Stimulated activated memory B cell treated with anti-CD40 and anti-IgM and Interleukin-4, amounts not matched to agents 10 μg/mL and 1 μg/mL and 100 μg/mL, for 72 hours (primary cell): ENCODE data around the gene ENGASE.

Experiments
- ATAC-seq: fragments of 150-1000 bp; cut with Tn5 transposase; 2 replicates; pipeline ENCODE4 v1.10.0; 2021
- H3K27ac Mint-ChIP-seq: one replicate; pipeline ENCODE4 v1.8.0; 2022; ENCODE audit warnings: mild to moderate bottlenecking, mixed read lengths
- H3K27me3 Mint-ChIP-seq: one replicate; pipeline ENCODE4 v1.8.0; 2022; ENCODE audit warnings: mixed read lengths
- H3K36me3 Mint-ChIP-seq: one replicate; pipeline ENCODE4 v1.8.0; 2022; ENCODE audit warnings: mixed read lengths
- H3K4me1 Mint-ChIP-seq: one replicate; pipeline ENCODE4 v1.8.0; 2022; ENCODE audit warnings: mixed read lengths
- H3K4me3 Mint-ChIP-seq: one replicate; pipeline ENCODE4 v1.8.0; 2022; ENCODE audit warnings: mild to moderate bottlenecking, moderate library complexity, mixed read lengths
- H3K9me3 Mint-ChIP-seq: one replicate; pipeline ENCODE4 v1.8.0; 2022; ENCODE audit warnings: mixed read lengths

The ENGASE gene

GRCh38 chr17:79078476-79079190 is 4.0 kb downstream of the ENGASE start:
- Mint-ChIP-seq H3K27me3 (no peaks in the 10 kb centered on the region), H3K4me1 (peaks cover 28% of the 10 kb centered on the region), H3K36me3 (peaks cover 40% of the 10 kb centered on the region), H3K9me3 (no peaks in the 10 kb centered on the region), H3K4me3 (no peak overlapping the region), H3K27ac (no peak overlapping the region)
- ATAC-seq, result no peak

- Mint-ChIP-seq H3K36me3 (peaks cover 44% of the 10 kb centered on the region), H3K27ac (no peak overlapping the region), H3K9me3 (no peaks in the 10 kb centered on the region), H3K4me3 (no peak overlapping the region), H3K4me1 (peaks cover 23% of the 10 kb centered on the region), H3K27me3 (no peaks in the 10 kb centered on the region)
- no peak for ATAC-seq
Observed at GRCh38 chr17:79079421-79080200, 5.0 kb downstream of the ENGASE start.

DNA sequence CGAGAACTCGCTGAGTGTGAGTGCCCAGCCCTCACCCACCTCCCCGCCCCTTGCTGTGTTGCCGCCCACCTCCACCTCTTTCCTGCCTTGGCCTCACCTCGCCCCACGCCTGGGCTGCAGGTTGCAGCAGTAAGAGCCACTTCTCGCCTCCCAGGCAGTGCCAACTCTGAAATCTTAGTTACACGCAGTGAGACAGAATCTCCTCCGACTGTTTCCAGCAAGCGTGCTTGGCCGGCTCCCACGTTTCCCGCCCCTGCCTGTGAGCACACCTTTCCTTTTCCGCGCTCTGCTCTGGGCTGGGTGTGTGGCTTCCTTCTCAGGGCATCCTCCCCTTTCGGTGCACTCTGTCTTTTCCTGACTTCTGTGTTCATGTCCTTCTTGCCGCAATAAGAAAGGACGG is 5.7 kb downstream of the ENGASE start:
- H3K4me3 Mint-ChIP-seq, result no peak overlapping the region
- ATAC-seq, result no peak
- H3K9me3 Mint-ChIP-seq, result no peaks in the 10 kb centered on the region
- peaks cover 19% of the 10 kb centered on the region for H3K4me1 Mint-ChIP-seq
- H3K27me3 Mint-ChIP-seq, result no peaks in the 10 kb centered on the region
- H3K27ac Mint-ChIP-seq, result no peak overlapping the region
- peaks cover 44% of the 10 kb centered on the region for H3K36me3 Mint-ChIP-seq

GRCh38 chr17:79080761-79081290 is 6.2 kb downstream of the ENGASE start:
- Mint-ChIP-seq H3K27ac (no peak overlapping the region), H3K9me3 (no peaks in the 10 kb centered on the region), H3K4me3 (no peak overlapping the region), H3K27me3 (no peaks in the 10 kb centered on the region), H3K4me1 (peaks cover 14% of the 10 kb centered on the region), H3K36me3 (peaks cover 47% of the 10 kb centered on the region)
- no peak for ATAC-seq

DNA sequence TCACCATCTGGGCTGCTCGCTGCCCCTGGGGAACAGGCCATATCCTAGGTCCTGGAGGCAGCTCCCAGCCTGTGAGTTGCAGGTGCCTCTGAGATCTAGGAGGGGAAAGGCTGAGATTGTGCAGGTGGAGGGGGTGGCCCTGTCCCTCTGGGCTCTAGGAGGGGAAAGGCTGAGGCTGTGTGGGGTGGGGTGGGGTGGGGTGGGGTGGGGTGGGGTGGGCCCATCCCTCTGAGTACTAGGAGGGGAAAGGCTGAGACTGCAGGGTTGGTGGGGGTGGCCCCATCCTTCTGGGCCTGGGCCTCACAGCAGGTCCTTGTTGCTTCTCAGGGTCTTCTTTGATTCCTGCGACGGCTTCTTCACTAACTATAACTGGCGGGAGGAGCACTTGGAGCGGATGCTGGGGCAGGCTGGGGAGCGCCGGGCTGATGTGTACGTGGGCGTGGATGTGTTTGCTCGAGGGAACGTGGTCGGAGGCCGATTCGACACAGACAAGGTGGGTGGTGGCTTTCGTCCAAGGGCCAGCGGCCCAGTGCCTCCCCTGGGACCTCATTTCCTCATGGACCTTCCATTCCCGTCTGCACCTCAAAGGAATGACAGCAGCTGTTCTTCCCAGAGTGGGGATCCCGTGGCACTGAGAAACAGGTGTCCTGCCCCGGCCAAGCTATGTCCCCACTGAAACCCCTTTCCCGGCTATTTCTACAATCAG is 7.1 kb downstream of the ENGASE start:
- no peak for ATAC-seq

DNA sequence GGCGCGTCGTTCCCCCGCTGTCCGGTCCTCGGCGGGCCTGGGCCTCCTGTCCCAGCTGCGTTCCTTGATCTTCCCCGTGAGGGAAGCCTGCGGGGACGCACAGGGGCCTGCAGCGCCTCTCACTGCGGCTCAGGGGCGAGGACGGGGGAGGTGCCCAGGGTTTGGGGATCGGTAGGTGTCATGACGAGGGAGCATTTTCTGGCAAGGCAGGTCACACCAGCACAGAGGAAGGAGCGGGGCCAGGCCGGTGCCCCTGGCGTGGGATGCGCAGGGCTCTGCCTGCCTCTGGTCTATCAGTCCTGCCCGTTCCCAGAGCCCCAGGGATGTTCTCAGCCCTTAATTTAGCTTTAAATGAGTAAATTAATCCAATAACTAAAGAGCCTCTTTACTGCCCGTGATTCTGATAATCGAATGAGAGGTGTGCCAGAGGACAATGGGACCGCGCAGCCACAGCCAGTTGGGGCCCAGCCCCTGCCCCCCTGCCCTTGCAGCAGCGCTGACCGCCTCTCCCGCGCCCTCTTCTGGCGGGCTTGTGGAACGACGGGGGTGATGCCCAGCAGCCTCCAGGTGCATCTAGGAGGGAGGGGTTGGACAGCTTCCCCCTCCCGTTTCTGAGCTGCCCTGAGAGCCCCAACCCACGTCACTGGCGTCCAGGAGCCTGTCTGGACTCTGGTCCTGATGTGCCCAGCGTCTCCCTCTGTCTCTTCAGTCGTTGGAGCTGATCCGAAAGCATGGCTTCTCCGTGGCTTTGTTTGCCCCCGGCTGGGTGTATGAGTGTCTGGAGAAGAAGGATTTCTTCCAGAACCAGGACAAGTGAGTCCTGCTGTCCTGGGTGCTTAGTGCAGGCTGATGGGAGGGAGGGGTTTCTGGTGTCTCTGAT is 7.9 kb downstream of the ENGASE start:
- Mint-ChIP-seq H3K9me3 (no peaks in the 10 kb centered on the region), H3K4me3 (no peak overlapping the region), H3K4me1 (peaks cover 9% of the 10 kb centered on the region), H3K27ac (no peak overlapping the region), H3K36me3 (peaks cover 55% of the 10 kb centered on the region), H3K27me3 (no peaks in the 10 kb centered on the region)
- no peak for ATAC-seq

More for the DNA sequence above, 7.1 kb downstream of the ENGASE start:
- Mint-ChIP-seq H3K4me3 (no peak overlapping the region), H3K9me3 (no peaks in the 10 kb centered on the region), H3K27ac (no peak overlapping the region), H3K36me3 (peaks cover 55% of the 10 kb centered on the region), H3K4me1 (peaks cover 9% of the 10 kb centered on the region), H3K27me3 (no peaks in the 10 kb centered on the region)

DNA sequence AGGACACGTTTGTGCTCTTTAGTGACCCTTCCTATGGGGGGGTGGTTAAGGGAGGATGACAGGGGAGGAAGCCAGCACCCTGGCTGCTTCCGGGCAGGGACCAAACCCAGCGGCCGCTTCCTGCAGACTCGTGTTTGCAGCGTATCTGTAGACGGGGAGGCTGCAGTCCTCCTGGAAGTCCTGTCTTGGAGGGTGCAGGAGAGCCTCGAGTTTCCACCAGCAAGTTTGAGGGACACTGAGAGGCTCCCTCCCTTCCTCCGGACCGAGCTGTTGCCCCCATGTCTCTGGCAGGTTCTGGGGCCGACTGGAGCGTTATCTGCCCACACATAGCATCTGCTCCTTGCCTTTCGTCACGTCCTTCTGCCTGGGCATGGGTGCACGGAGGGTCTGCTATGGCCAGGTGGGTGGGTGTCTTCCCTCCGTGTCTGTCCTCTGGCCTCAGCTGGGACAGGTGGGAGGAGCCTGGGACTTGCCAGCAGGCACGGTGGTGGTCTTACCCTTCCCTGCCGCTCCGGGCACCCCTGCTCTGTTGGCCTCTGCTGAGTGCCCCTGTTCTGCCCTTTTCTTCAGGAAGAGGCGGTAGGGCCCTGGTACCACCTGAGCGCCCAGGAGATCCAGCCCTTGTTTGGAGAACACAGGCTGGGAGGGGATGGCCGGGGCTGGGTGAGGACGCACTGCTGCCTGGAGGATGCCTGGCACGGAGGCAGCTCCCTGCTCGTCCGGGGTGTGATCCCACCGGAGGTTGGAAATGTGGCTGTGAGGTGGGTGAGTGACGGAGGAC is 8.8 kb downstream of the ENGASE start:
- peaks cover 9% of the 10 kb centered on the region for H3K4me1 Mint-ChIP-seq
- no peak for ATAC-seq
- no peak overlapping the region for H3K27ac Mint-ChIP-seq
- H3K9me3 Mint-ChIP-seq, result no peaks in the 10 kb centered on the region
- H3K27me3 Mint-ChIP-seq, result no peaks in the 10 kb centered on the region
- no peak overlapping the region for H3K4me3 Mint-ChIP-seq
- peaks cover 53% of the 10 kb centered on the region for H3K36me3 Mint-ChIP-seq

- Mint-ChIP-seq H3K4me1 (peaks cover 9% of the 10 kb centered on the region), H3K27ac (no peak overlapping the region), H3K27me3 (no peaks in the 10 kb centered on the region), H3K4me3 (no peak overlapping the region), H3K9me3 (no peaks in the 10 kb centered on the region), H3K36me3 (peaks cover 42% of the 10 kb centered on the region)
- ATAC-seq, result no peak
Observed at GRCh38 chr17:79084291-79085153, 9.9 kb downstream of the ENGASE start.

DNA sequence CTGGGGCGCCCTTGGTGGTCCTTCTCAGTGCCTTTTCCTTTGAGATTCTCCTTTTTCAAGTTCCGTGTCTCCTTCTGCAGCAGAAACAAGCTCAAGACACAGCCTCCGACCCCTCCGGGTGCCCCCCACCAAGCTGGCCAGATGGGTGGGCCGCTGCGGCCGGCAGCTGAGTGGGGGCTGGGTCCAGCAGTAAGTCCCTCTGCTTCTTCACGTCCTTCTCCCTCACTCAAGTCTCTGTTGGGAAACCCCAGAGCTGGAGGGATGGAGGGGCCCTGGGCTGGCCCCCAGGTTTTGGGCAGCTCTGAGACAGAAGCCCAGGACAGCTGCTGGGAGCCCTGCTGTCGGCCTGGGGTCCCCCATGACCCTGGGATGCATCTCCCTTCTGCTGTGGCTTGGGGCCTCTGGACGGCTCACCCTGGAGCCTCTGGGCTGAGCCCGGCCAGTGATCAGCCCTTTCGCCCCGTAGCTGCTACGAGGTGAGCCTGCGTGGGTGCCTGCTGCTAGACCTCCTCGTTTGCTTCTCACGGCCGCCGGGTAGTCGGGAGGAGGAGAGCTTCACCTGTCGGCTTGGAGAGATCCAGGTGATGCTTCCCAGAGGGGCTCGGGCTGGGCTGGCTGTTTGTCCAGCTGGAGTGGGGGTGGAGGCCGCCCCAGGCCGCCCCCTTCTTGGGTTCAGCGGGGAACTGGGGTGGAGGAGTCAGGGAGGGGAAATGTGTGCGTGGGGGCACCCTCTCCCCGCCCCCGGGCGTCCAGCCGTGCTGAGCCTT is 10.7 kb downstream of the ENGASE start:
- Mint-ChIP-seq H3K4me3 (no peak overlapping the region), H3K4me1 (peaks cover 9% of the 10 kb centered on the region), H3K36me3 (peaks cover 34% of the 10 kb centered on the region), H3K27me3 (no peaks in the 10 kb centered on the region), H3K9me3 (no peaks in the 10 kb centered on the region), H3K27ac (no peak overlapping the region)
- ATAC-seq, result no peak

- H3K4me1 Mint-ChIP-seq, result peaks cover 3% of the 10 kb centered on the region
- H3K4me3 Mint-ChIP-seq, result no peak overlapping the region
- H3K27ac Mint-ChIP-seq, result no peak overlapping the region
- H3K36me3 Mint-ChIP-seq, result peaks cover 27% of the 10 kb centered on the region
- peaks cover 6% of the 10 kb centered on the region for H3K27me3 Mint-ChIP-seq
- no peak for ATAC-seq
- H3K9me3 Mint-ChIP-seq, result no peaks in the 10 kb centered on the region
Observed at GRCh38 chr17:79085921-79086551, 11.4 kb downstream of the ENGASE start.

DNA sequence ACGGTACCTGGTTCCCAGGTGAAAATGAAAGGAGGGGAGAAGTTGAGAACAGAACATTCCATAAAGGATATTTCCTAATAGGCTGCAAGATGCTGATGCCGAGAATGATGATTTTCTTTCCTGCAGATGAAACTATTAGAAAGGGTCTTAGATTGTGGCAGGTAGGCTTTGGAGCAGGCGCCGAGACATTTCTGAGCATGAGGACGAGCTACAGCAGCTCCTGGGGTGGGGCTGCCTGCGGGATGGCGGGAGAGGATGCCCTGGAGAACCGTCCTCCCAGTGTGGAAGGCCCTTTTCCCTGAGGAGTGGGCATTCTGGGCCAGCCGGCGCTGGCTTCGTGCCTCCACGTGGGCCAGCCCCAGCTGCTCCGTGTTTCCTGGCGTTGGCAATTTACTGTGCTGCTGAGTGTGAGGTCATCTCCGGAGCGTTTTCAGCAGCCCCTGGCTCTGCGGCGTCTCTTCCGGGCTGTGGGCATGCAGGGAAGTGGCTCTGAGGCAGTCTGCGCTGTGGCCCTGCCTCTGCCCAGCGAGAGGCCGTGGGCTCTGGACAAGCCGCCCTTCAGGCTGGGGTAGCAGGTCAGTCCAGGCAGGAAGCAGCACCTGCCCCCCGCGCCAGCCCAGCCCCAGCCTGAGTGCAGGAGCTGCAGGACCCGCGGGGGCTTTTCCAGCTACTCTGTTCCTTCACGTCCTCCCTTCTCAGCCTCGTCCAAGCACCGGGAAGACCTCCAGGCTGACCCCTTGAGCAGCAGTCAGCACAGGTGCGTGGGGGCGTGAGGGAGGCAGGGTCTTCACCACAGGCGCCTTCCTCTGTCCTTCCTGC is 12.2 kb downstream of the ENGASE start:
- Mint-ChIP-seq H3K27me3 (peaks cover 11% of the 10 kb centered on the region), H3K9me3 (no peaks in the 10 kb centered on the region), H3K4me3 (no peak overlapping the region), H3K4me1 (no peaks in the 10 kb centered on the region), H3K27ac (no peak overlapping the region), H3K36me3 (peaks cover 19% of the 10 kb centered on the region)
- no peak for ATAC-seq
